Measurements from ENCODE around the gene ACSF2. TPM values are rescaled to one million over a fixed set of nuclear protein-coding genes. Genes with fewer than 3 reads are reported as not detected.

Gene ACSF2
- total and polyA plus RNA-seq, 8 donors = 8.5 to 61.2 (median 22.5) TPM

DNA sequence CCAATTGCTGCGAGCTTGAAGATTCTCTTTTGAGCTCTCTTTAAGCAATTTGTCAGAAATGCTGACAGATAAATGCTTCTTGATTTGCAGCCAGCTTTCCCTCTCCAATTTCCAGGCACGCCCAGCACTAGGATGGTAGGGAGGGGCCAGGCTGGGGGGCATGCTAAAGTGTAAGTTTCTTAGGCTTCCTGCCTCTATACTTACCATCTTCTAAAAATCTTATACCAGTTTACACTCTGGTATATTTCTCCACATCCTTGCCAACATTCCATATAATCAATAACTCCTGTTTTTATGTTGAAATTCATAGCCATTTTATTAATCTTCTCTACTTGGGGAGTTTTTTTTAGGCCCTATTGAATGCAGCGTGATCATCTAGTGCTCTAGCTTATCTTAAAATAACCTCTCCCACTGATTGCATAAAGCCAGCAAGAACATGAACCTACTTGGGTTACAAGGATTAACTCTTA, 17.5 kb downstream of the ACSF2 start:
- TF ChIP-seq, protein P1, sequence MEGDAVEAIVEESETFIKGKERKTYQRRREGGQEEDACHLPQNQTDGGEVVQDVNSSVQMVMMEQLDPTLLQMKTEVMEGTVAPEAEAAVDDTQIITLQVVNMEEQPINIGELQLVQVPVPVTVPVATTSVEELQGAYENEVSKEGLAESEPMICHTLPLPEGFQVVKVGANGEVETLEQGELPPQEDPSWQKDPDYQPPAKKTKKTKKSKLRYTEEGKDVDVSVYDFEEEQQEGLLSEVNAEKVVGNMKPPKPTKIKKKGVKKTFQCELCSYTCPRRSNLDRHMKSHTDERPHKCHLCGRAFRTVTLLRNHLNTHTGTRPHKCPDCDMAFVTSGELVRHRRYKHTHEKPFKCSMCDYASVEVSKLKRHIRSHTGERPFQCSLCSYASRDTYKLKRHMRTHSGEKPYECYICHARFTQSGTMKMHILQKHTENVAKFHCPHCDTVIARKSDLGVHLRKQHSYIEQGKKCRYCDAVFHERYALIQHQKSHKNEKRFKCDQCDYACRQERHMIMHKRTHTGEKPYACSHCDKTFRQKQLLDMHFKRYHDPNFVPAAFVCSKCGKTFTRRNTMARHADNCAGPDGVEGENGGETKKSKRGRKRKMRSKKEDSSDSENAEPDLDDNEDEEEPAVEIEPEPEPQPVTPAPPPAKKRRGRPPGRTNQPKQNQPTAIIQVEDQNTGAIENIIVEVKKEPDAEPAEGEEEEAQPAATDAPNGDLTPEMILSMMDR (IDR thresholded peaks at IDR 0.05) = no peak
- Histone ChIP-seq H3K4me1 (peaks cover 22 to 38% (median 36%) of the 10 kb centered on the region in 3 donors), H3K9me3 (no peaks in the 10 kb centered on the region), H3K4me3 (no peak overlapping the region), H3K27ac (no peak overlapping the region), H3K36me3 (no peaks in the 10 kb centered on the region), H3K27me3 (no peaks in the 10 kb centered on the region)
- ATAC-seq = no peak
- intact Hi-C loops (cut with DNase I) = no loop called here
- no peak for DNase-seq
- no peak for FAIRE-seq
- 19 to 22% methylated on average over 3 of the region's 3 CpGs for WGBS, 2 donors

DNA sequence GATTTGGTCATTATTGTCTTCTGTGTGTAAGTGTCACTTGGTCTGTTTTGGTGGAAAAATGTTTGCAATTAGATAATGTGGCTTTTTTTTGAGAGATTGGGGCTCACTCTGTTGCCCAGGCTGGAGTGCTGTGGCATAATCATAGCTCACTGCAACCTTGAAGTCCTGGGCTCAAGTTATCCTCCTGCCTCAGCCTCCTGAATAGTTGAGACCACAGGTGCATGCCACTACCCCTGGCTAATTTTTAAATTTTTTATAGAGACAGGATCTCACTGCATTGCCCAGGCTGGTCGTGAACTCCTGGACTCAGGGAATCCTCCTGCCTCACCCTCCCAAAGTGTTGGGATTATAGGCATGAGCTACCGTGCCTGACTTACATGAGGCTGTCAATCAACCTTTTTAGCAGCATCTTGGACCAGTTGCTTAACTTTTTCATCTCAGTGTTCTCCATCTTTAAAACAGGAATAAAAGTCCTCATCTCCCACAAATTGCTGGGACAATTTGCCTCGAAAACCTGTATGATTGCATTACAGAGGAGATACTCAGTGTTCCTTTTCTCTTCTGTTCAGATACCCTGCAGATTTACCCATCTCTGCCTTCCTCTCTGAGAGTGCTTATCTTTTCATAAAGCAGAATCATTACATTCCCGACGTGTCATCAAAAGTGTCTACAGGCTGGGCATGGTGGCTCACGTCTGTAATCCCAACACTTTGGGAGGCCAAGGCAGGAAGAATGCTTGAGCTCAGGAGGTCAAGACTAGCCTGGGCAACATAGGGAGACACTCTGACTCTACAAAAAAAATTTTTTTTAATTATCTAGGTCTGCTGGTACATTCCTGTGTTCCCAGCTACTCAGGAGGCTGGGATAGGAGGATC, 19.1 kb downstream of the ACSF2 start:
- Histone ChIP-seq H3K27me3 (no peaks in the 10 kb centered on the region), H3K4me1 (peaks cover 26 to 37% (median 34%) of the 10 kb centered on the region in 3 donors), H3K27ac (no peak overlapping the region), H3K9me3 (no peaks in the 10 kb centered on the region), H3K4me3 (no peak overlapping the region), H3K36me3 (no peaks in the 10 kb centered on the region)
- 94 to 96% methylated on average over 6 of the region's 6 CpGs for WGBS, 2 donors
- no peak for ATAC-seq
- TF ChIP-seq, protein P1 (IDR thresholded peaks at IDR 0.05) = no peak
- no peak for FAIRE-seq
- intact Hi-C loops (cut with DNase I) = no loop called here
- no peak for DNase-seq

DNA sequence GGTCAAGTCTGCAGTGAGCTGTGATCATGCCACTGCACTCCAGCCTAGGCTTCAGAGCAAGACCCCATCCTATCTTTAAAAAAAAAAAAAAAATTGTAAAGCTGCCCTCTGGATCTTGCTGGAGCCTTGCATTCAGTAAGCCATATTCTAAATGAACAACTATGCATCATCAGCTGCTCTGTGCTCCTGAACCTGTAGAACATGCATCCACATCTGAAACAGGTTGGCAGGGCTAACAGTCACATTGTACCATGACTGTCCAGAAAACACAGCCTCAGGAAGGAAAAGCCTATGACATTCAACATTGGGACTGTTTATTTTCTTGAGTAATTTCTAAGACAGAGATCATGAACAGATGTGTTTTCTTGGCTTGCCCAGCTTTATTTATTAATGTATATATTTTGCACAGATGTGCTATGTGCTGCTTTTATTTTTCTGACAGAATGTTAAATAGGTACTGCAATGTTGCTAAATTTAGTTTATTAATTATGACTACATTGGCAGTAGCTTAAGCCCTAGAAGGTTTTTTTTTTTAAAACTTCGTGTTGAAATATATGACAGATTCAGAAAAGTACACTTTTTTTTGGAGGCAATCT, 19.8 kb downstream of the ACSF2 start:
- no peak overlapping the region for H3K4me3 ChIP-seq
- H3K9me3 ChIP-seq = no peaks in the 10 kb centered on the region
- DNase-seq (no peak), ATAC-seq (no peak), FAIRE-seq (no peak)
- TF ChIP-seq, protein P1 (IDR thresholded peaks at IDR 0.05) = no peak
- no peaks in the 10 kb centered on the region for H3K36me3 ChIP-seq
- H3K27me3 ChIP-seq = no peaks in the 10 kb centered on the region
- intact Hi-C loops (cut with DNase I) = no loop called here
- H3K4me1 ChIP-seq = peaks cover 22 to 30% (median 27%) of the 10 kb centered on the region in 3 donors
- H3K27ac ChIP-seq = no peak overlapping the region
- 20 to 27% methylated on average over 1 of the region's 1 CpG for WGBS, 2 donors

DNA sequence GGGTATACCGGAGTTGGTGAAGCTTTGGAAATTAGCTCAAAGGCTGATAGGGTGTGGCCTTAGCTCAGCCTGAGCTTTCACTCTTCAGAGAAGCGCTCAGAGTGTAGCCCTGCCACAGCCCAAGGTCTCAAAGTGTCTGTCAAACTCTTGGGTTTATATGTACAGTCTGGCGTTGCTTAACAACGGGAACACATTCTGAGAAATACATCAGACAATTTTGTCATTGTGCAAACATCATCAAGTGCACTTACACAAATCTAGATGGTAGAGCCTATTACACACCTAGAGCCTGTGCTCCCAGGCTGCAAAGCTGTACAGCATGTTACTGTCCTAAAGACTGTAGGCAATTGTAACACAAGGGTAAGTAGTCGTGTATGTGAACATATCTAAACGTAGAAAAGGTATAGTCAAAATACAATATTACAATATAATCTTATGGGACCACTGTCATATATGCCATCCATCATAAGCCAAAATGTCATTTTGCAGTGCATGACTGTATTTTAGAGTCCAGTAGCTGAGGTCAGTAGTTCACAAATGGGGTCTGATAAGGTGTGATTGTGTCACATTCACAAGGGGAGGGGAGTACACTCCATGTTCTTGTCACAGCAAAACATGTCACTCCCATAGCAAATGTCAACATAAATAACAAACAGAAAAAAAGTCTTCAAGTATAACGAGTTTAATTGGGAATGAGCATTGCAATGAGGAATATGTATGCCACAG, 22.0 kb downstream of the ACSF2 start:
- WGBS, 2 donors = 33 to 41% methylated on average over 7 of the region's 7 CpGs
- TF ChIP-seq, protein P1 (IDR thresholded peaks at IDR 0.05) = no peak
- Histone ChIP-seq H3K4me1 (peaks cover 20 to 22% (median 22%) of the 10 kb centered on the region in 3 donors), H3K27me3 (no peaks in the 10 kb centered on the region), H3K9me3 (no peaks in the 10 kb centered on the region), H3K36me3 (no peaks in the 10 kb centered on the region), H3K27ac (peak overlapping the region in 1 of 4 donors; percentile 27), H3K4me3 (no peak overlapping the region)
- peak in 1 of 6 donors; percentile 65 for DNase-seq
- intact Hi-C loops (cut with DNase I) = no loop called here
- no peak for FAIRE-seq
- ATAC-seq = peak; percentile 87 to 92 (median 88)
